Testis (tissue), 2 donors: Measurements from ENCODE around the gene ABCA3.

ENCODE experiments used
- CTCF ChIP-seq, 3 experiments: fragments of 450-650 bp in 2 of 3; fragments of 200-600 bp in 1 of 3; sonication (generic) in 1 of 3; IDR thresholded peaks; one replicate each; pipeline ENCODE4 v1.5.1; 2016 to 2019; ENCODE audit warnings: antibody characterized with exemption in 3 of 3, mild to moderate bottlenecking in 2 of 3, moderate library complexity in 1 of 3
- POLR2A ChIP-seq: fragments of 450-650 bp; IDR thresholded peaks from one replicate; pipeline ENCODE4 v1.6.1; 2017; ENCODE audit warnings: antibody characterized with exemption, mild to moderate bottlenecking, moderate library complexity

GRCh38 chr16:2251296-2252111 lies 89.0 kb downstream of the ABCA3 start, which contains the start of gene ECI1:
- TF ChIP-seq POLR2A = no peak
- peak; percentile 63 to 88 (median 72) for TF ChIP-seq CTCF (IDR thresholded peaks at IDR 0.05)
